Forelimb muscle (tissue), 1 donor: ENCODE results near the gene NPEPL1. TPM values are rescaled to one million over a fixed set of nuclear protein-coding genes. Genes with fewer than 3 reads are reported as not detected.

Experiments used
- DNase-seq: peaks from one replicate; pipeline ENCODE4 v3.0.0-alpha.2; 2013; ENCODE audit warnings: low read depth
- polyA plus RNA-seq: library from polyadenylated mRNA; unstranded; fragments of 120-200 nt; gene quantifications from one replicate; pipeline ENCODE4 v1.2.1, GENCODE V29; 2013; ENCODE audit not compliant: insufficient read length

Gene NPEPL1
- polyA plus RNA-seq, 1 donor = 42.3 TPM

GRCh38 chr20:58657986-58658385 is 34.6 kb upstream of the NPEPL1 start:
- no peak for DNase-seq

DNA sequence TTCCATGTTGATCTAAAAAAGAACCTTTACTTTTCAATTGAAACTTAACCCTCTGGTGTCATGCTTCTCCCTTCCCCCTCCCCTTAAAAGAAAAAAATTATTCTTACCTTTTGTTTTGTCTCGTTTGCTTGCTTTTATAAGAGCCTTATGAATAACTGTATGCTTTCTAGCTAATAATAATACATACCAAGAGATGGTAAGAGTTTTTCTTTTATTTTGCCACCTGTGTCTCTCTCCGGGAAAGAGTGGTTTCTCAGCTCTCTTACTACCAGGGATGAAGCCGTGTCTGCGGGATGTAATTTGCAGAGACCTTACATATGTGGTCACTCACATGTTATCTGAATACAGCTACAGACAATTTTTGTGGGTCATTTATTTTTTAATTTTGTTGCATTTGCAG is 33.8 kb upstream of the NPEPL1 start:
- DNase-seq = no peak

DNA sequence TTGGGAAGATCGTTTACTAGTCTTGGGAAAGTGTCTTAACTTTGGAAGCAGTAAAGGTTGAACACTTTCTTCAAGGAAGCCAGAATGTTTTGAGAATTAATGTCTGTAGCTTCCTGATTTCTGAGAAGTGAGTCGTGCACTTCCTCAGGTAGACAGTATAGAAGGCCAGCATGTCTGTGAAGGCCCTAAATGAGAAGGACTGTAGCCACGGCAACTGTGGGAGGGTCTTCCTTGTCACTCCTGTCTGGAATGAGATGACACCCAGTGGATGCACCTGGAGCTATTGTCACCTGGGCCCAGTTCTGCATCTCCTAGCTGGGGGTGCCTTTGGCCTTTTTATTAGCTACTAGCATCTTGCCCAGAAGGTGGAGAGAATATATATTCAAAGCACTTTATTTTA is 32.8 kb upstream of the NPEPL1 start:
- no peak for DNase-seq

DNA sequence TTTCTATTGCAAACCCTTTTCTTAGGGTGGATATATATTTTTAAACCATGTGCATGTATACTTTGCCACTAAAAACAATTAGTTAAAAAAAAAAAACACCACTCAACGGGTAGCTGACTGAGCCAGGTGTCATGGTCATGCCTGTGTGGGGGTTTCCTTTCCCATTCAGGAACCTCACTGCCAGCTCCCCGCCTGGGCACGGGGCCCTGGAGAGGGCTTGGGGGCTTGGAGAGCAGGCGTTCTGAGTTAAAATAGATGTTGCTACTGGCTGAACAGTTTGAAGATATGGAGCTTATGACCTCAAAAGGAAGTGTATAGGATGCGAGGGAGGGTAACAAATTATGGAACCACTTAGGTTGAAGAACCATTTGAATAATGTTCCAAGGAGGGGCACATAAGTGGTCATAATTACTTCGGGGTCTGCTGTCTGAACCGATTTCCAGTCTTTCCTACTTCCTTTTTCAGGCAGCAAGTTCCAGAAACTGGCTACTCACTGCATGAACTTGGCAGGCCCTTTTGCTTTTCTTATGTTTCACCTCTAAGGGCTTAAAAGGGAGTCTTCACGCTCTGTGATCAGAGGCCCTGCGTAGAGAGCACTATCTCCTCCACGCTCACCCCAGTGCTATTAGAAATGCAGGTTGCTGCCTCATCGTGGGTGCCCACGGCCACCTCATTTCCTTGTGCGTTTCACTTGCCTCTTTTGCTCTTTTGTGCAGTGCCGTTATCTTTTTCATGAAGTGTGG is 31.6 kb upstream of the NPEPL1 start:
- no peak for DNase-seq

- no peak for DNase-seq
Measured at GRCh38 chr20:58661598-58662473, 30.8 kb upstream of the NPEPL1 start.

DNA sequence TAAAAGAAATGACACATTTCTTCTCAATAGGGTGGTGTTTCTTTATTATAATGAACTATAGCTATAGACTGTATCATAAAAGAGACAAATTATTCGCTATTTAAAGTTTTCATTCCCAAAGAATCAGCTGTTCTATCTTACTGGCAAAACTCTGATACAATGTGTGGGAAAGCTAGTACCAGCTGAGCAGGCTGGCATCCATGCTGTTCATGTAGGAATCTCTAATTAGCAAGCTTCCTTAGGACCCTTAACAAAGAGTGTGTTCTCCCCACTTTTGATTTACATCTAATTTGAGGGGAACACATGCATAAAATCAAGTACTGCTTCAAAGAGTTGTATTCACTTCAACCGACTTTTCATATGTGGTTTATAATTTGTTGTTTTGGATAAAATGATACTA is 28.3 kb upstream of the NPEPL1 start:
- DNase-seq = no peak

DNA sequence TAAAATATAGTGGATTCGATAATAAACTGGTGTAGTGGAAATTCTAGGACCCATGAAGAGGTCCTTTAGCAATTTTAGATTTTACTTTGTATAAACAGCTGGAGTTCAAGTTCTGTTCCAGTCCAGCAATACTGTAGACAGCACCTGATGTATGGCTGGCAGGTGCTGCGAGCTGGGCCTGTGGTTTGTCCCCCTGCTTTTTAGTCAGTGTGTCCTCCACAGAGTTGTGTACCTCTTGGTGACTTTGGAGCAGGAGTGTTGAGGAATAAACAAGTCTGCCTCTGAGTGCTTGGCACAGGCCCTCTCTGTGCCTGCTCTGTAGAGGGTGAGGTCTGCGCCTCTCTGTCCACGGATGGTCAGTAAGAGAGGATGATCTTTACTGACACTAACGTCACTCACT is 27.7 kb upstream of the NPEPL1 start:
- no peak for DNase-seq

DNA sequence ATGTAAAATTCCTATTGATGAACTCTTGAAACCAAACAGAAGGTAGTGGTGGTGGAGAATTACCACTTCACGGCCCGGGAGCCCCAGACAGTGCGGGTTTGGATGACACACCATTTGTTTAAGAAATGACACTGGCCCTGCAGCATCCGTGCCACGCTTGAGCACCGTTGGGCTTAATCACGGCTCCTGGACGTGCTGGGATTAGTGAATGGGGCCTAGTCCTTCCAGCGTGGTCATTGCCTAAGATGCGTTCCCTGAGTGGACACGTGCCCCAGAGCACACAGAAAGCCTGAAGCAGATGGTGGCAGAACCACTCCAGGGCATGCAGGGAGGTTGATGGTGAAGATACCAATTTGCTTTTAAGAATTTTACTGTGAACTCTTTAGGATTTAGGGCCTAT is 27.0 kb upstream of the NPEPL1 start:
- DNase-seq = no peak

DNA sequence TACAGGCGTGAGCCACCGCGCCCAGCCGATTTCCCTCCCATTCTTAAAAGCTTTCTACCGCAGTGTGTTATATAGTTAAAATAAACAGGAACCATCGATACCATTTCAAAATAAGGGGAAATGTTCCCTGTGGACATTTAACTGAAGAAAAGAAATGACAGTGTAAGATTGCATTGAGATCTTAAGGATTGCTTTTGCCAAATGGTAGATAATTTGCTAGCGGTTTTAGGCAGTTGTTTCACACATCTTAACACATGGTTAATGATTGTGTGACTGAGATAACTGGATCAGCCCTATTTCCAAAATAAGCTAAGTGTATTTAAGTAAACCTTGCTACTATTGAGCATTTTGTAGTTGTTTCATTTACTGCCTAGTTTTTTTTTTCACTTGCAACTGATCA is 25.9 kb upstream of the NPEPL1 start:
- DNase-seq = no peak

DNA sequence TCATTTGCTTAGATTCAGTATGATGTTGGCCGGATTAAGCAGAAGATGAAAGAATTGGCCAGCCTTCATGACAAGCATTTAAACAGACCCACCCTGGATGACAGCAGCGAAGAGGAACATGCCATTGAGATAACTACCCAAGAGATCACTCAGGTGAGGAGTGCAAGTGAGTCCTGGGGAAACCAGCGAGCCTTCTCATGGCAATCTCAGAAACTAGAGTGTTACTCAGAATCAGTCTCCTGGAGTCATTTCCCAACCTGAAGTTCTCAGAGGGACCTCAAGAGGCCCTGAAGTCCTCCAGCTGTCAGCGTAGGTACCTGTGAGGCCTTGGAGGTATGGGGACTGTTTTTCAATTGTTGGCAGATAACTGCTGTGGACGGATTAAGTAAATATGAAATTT is 24.6 kb upstream of the NPEPL1 start:
- DNase-seq = no peak

- no peak for DNase-seq
Measured at GRCh38 chr20:58668901-58669286, 23.7 kb upstream of the NPEPL1 start.

- DNase-seq = no peak
Measured at GRCh38 chr20:58669287-58670006, 23.2 kb upstream of the NPEPL1 start.

GRCh38 chr20:58670102-58670501 is 22.5 kb upstream of the NPEPL1 start:
- no peak for DNase-seq

- no peak for DNase-seq
Measured at GRCh38 chr20:58670659-58671058, 21.9 kb upstream of the NPEPL1 start.

DNA sequence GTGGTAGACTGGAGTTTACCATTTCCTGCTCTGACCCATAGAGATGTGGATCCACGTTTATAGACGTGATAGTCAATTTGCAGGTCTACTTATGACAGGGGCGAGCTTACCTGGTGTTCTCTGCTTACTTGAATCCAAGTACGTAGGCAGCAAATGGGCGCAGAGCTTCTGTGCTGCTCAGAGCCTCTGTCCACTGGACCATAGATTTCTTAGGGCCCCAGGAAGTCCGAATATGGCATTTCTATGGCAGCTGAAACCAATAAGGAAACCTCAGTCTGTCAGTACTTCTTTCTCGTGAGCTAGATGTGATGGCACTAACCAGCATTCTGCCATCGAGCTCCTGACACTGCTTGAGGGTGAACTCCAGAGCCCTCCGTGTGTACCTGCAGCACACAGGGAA is 19.5 kb upstream of the NPEPL1 start:
- no peak for DNase-seq

GRCh38 chr20:58675146-58675584 is 17.4 kb upstream of the NPEPL1 start:
- DNase-seq = no peak

DNA sequence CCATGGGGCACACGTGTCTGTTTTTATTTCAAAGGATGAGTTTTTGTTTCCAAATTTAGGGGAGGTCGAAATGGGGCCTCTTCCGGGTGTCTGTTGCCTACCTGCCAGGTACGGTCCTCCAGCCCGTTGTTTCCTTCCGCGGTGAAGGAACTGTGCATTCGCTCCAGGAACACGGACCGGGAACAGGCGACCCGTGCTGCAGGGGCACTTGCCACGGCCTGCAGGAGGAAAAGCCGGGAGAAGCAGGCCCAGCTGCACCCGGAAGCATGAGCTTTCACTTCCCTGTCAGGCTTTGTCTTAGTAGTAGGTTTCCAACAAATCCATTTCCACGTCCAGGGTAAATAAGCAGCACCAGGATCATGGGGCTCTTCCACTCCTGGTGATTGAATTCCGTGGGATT is 17.0 kb upstream of the NPEPL1 start:
- DNase-seq = no peak

- no peak for DNase-seq
Measured at GRCh38 chr20:58676161-58676560, 16.4 kb upstream of the NPEPL1 start.

DNA sequence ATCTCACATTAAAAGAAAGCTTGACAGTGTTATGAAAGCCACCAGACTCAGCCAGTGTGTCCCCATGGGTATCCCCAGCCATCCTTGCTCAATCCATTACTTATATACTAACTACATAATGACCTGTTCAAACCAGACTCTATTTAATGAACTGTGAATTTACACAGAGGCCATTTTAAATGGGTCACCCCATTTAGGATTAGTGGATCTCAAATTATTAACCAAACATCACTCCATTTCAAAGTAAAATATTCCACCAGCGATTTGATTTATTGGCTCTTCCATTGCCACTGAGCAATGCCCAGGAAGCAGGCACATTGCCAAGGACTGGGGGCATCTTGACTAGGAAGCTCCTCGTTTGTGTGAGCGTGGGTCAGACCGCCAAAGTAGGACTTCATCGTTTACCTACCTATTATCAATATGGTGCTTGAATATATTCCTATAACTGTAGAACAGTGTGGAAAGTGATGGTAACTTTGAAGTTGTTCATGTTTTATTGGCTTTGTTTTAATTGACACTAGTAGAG is 15.5 kb upstream of the NPEPL1 start:
- no peak for DNase-seq

DNA sequence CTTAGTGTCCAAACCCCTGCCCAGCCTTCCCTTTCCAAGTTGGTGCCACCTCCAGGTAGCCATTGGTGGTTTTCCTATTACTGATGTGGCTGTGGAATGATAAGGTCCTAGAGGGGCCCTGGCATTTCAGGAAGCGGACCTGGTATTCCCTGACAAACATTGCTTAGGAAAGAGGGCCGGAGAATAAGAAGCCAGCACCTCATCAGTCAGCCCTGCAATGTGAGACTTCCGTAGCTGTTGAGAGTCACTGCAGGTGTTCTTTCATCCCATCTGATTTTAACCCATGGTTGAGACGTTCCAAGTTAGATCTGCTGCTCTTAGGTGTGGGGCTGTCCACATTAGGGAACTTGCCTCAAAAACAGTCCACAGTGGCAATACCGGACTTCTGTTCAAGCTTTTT is 14.8 kb upstream of the NPEPL1 start:
- DNase-seq = no peak

DNA sequence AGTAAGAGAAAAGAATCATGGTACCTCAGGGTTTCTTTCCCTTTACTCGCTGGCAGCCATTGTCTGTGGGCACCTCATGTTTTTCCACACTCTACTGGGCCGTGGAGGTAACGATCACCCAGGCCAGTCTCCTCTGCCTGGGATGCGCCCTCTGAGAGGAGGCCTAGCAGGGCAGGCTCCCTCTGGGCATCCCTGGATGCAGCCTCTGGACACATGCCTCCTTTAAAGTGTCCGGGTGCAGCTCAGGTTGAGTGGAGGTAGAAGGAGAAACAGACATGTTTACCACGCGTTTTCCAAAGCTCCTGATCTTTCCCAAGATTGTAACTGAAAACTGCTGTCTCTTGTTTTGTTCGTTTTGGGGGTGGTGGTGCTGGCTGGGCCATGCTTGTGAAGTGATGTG is 13.8 kb upstream of the NPEPL1 start:
- no peak for DNase-seq
